SK-N-SH (cell line): ENCODE measurements around the gene FABP7. TPM values are rescaled to one million over a fixed set of nuclear protein-coding genes. Genes with fewer than 3 reads are reported as not detected.

ENCODE experiments used
- CTCF ChIA-PET: fragments of 300-600, 350-600 bp; formaldehyde crosslinking; extraction: SDS; loops from one replicate; lab custom pipeline; 2021; lab: Yijun Ruan, JAX
- POLR2A ChIA-PET: fragments of 350-600 bp; sonication (Branson Sonifier 250); formaldehyde crosslinking; extraction: SDS; loops from one replicate; lab custom pipeline; 2020; ENCODE audit warnings: antibody characterized with exemption, inconsistent platforms; lab: Yijun Ruan, JAX
- DNase-seq: peaks from one replicate; pipeline ENCODE4 v3.0.0; 2012
- H2AFZ ChIP-seq: fragments of 200-600 bp; sonication (generic); 2 replicates; pipeline ENCODE4 v1.8.1; 2016; ENCODE audit warnings: antibody characterized with exemption, mild to moderate bottlenecking, low read depth
- H3F3A ChIP-seq: fragments of 200-600 bp; sonication (generic); replicated peaks from 2 replicates; pipeline ENCODE3; 2016; ENCODE audit warnings: antibody characterized with exemption, mild to moderate bottlenecking; ENCODE audit not compliant: insufficient read depth
- H3K27ac ChIP-seq, 2 experiments: fragments of 200-500 bp in 1 of 2; fragments of 200-600 bp in 1 of 2; sonication (Bioruptor generic) in 1 of 2; sonication (generic), shearing (Covaris generic) in 1 of 2; 2 replicates each; pipeline versions ENCODE4 v1.5.1 to v1.6.1; 2014 to 2016; ENCODE audit warnings: low read depth in 2 of 2, inconsistent platforms in 1 of 2, low read length in 1 of 2, mild to moderate bottlenecking in 1 of 2, mixed read lengths in 1 of 2
- H3K27me3 ChIP-seq: fragments of 200-600 bp; sonication (generic), shearing (Covaris generic); 2 replicates; pipeline ENCODE4 v1.6.1; 2016; ENCODE audit warnings: mixed run types; ENCODE audit not compliant: insufficient read depth
- H3K36me3 ChIP-seq, 2 experiments: fragments of 200-500 bp in 1 of 2; fragments of 200-600 bp in 1 of 2; sonication (Bioruptor generic) in 1 of 2; sonication (generic) in 1 of 2; replicated peaks in 1 of 2; 2 replicates each; pipeline versions ENCODE3 to v1.5.1; 2014 to 2016; ENCODE audit warnings: low read length in 1 of 2, mild to moderate bottlenecking in 1 of 2; ENCODE audit not compliant: insufficient read depth in 2 of 2, control insufficient read depth in 1 of 2
- H3K4me1 ChIP-seq, 2 experiments: fragments of 200-500 bp in 1 of 2; fragments of 200-600 bp in 1 of 2; sonication (Bioruptor generic) in 1 of 2; sonication (generic), shearing (Covaris generic) in 1 of 2; 2 replicates each; pipeline versions ENCODE4 v1.5.1 to v1.6.1; 2014 to 2016; ENCODE audit warnings: low read depth in 1 of 2, low read length in 1 of 2, mixed run types in 1 of 2; ENCODE audit not compliant: insufficient read depth in 2 of 2, control insufficient read depth in 1 of 2
- H3K4me2 ChIP-seq: fragments of 200-600 bp; sonication (generic), shearing (Covaris generic); 2 replicates; pipeline ENCODE4 v1.6.1; 2017; ENCODE audit warnings: mixed run types
- H3K4me3 ChIP-seq, 2 experiments: fragments of 200-500 bp in 1 of 2; fragments of 200-600 bp in 1 of 2; sonication (Bioruptor generic) in 1 of 2; sonication (generic), shearing (Covaris generic) in 1 of 2; 2 replicates each; pipeline versions ENCODE4 v1.5.1 to v1.8.1; 2014 to 2016; ENCODE audit warnings: low read depth in 2 of 2, inconsistent platforms in 1 of 2, low read length in 1 of 2, mild to moderate bottlenecking in 1 of 2, mixed read lengths in 1 of 2, moderate library complexity in 1 of 2
- H3K79me2 ChIP-seq: fragments of 200-600 bp; sonication (generic); 2 replicates; pipeline ENCODE4 v1.8.1; 2017; ENCODE audit warnings: mild to moderate bottlenecking; ENCODE audit not compliant: insufficient read depth
- H3K9ac ChIP-seq: fragments of 200-600 bp; sonication (generic); 2 replicates; pipeline ENCODE4 v1.6.1; 2017; ENCODE audit warnings: mixed run types
- H3K9me2 ChIP-seq: fragments of 200-600 bp; sonication (generic); 2 replicates; pipeline ENCODE4 v1.6.1; 2017; ENCODE audit warnings: mixed run types
- H3K9me3 ChIP-seq: fragments of 200-600 bp; sonication (generic); 2 replicates; pipeline ENCODE4 v1.6.1; 2017; ENCODE audit warnings: mixed run types, mild to moderate bottlenecking, moderate library complexity
- H4K20me1 ChIP-seq: fragments of 200-600 bp; sonication (generic); 2 replicates; pipeline ENCODE4 v1.6.1; 2017; ENCODE audit warnings: mild to moderate bottlenecking, mixed run types; ENCODE audit not compliant: insufficient read depth
- EP300 ChIP-seq, 2 experiments: IDR thresholded peaks; 2 replicates each; pipeline versions ENCODE4 v1.4.0 to v1.6.1; 2012; ENCODE audit warnings: borderline replicate concordance in 1 of 2, low read depth in 1 of 2, low read length in 1 of 2
- FOXJ3 ChIP-seq: sonication (generic); formaldehyde crosslinking; IDR thresholded peaks from 2 replicates; pipeline ENCODE4 v1.5.1; 2020; ENCODE audit warnings: mild to moderate bottlenecking, missing genetic modification reagents
- FOXM1 ChIP-seq: IDR thresholded peaks from 2 replicates; pipeline ENCODE4 v1.4.0; 2012; ENCODE audit warnings: low read depth, mild to moderate bottlenecking
- GABPA ChIP-seq: IDR thresholded peaks from 2 replicates; pipeline ENCODE4 v1.4.0; 2012; ENCODE audit warnings: low read depth, mild to moderate bottlenecking
- JUND ChIP-seq: IDR thresholded peaks from 2 replicates; pipeline ENCODE4 v1.4.0; 2012
- MXI1 ChIP-seq: IDR thresholded peaks from 2 replicates; pipeline ENCODE4 v1.6.1; 2012; ENCODE audit warnings: mild to moderate bottlenecking, low read depth, low read length, improper control_type of control experiment
- NRF1 ChIP-seq: IDR thresholded peaks from 2 replicates; pipeline ENCODE4 v1.6.1; 2012; ENCODE audit warnings: low read depth, mild to moderate bottlenecking, low read length
- PBX3 ChIP-seq: IDR thresholded peaks from 2 replicates; pipeline ENCODE4; 2012
- POLR2AphosphoS5 ChIP-seq: IDR thresholded peaks from 2 replicates; pipeline ENCODE4 v1.6.1; 2012; ENCODE audit warnings: low read depth, low read length
- RAD21 ChIP-seq: IDR thresholded peaks from 2 replicates; pipeline ENCODE4 v1.6.1; 2012; ENCODE audit warnings: mild to moderate bottlenecking, low read length
- SIN3A ChIP-seq: IDR thresholded peaks from 2 replicates; pipeline ENCODE4 v1.6.1; 2012; ENCODE audit warnings: low read depth, mild to moderate bottlenecking, low read length, moderate library complexity, borderline replicate concordance
- TAF1 ChIP-seq: IDR thresholded peaks from 2 replicates; pipeline ENCODE4 v1.6.1; 2012; ENCODE audit warnings: low read depth, mild to moderate bottlenecking, low read length, moderate library complexity, borderline replicate concordance
- TCF12 ChIP-seq: IDR thresholded peaks from 2 replicates; pipeline ENCODE4 v1.4.0; 2012
- TEAD4 ChIP-seq: IDR thresholded peaks from 2 replicates; pipeline ENCODE4 v1.4.0; 2012; ENCODE audit warnings: mild to moderate bottlenecking, borderline replicate concordance; ENCODE audit not compliant: insufficient read depth
- USF1 ChIP-seq: IDR thresholded peaks from 2 replicates; pipeline ENCODE4 v1.4.0; 2012; ENCODE audit warnings: low read depth, borderline replicate concordance
- YY1 ChIP-seq: IDR thresholded peaks from 2 replicates; pipeline ENCODE4 v1.4.0; 2012; ENCODE audit warnings: low read depth, mild to moderate bottlenecking
- WGBS: methylation state at CpG from one replicate; pipeline ENCODE4 v1.1.6; 2017; ENCODE audit warnings: low lambda C conversion rate; 5-methylcytosine and 5-hydroxymethylcytosine counted together
- polyA plus RNA-seq, 3 experiments: library from polyadenylated mRNA; depleted of rRNA; stranded (reverse); fragments of >200 nt; gene quantifications; 2 replicates each; pipeline ENCODE4 v1.2.3, GENCODE V29; 2012
- TF ChIP-seq, protein P1 (sequence below): fragments of 150-350 bp; IDR thresholded peaks from 2 replicates; pipeline ENCODE4 v1.6.1; 2016; ENCODE audit warnings: mild to moderate bottlenecking, low read depth, low read length
- TF ChIP-seq, protein P2 (sequence below): IDR thresholded peaks from 2 replicates; pipeline ENCODE4 v1.4.0; 2012; ENCODE audit warnings: low read depth, borderline replicate concordance
- TF ChIP-seq, protein P3 (sequence below): fragments of 200-600 bp; sonication (generic); IDR thresholded peaks from 2 replicates; pipeline ENCODE4 v1.6.1; 2017; ENCODE audit warnings: antibody characterized with exemption, mild to moderate bottlenecking, moderate library complexity
- TF ChIP-seq, protein P4 (sequence below): IDR thresholded peaks from 2 replicates; pipeline ENCODE4 v1.6.1; 2012; ENCODE audit warnings: mild to moderate bottlenecking, low read depth, low read length, moderate library complexity

The FABP7 gene
- polyA plus RNA-seq, 1 of the 3 experiments (the other 2 are of a cell fraction) = not detected

- H3K4me3 ChIP-seq = no peak overlapping the region
- no peak overlapping the region for H3K27ac ChIP-seq
- H3K9me2 ChIP-seq = no peaks in the 10 kb centered on the region
- TF ChIP-seq SIN3A (no peak), GABPA (no peak), TEAD4 (no peak), PBX3 (no peak), YY1 (no peak), POLR2AphosphoS5 (no peak), TCF12 (no peak), NRF1 (no peak), FOXJ3 (CRISPR knock-in tag) (no peak), EP300 (IDR thresholded peaks at IDR 0.05; ENCODE audit: borderline replicate concordance in 1 of 2, low read depth in 1 of 2, low read length in 1 of 2) (no peak), USF1 (no peak), FOXM1 (no peak), JUND (no peak), TAF1 (no peak), MXI1 (no peak), RAD21 (no peak)
- TF ChIP-seq, protein P1, sequence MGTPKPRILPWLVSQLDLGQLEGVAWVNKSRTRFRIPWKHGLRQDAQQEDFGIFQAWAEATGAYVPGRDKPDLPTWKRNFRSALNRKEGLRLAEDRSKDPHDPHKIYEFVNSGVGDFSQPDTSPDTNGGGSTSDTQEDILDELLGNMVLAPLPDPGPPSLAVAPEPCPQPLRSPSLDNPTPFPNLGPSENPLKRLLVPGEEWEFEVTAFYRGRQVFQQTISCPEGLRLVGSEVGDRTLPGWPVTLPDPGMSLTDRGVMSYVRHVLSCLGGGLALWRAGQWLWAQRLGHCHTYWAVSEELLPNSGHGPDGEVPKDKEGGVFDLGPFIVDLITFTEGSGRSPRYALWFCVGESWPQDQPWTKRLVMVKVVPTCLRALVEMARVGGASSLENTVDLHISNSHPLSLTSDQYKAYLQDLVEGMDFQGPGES = no peak
- TF ChIP-seq, protein P2, sequence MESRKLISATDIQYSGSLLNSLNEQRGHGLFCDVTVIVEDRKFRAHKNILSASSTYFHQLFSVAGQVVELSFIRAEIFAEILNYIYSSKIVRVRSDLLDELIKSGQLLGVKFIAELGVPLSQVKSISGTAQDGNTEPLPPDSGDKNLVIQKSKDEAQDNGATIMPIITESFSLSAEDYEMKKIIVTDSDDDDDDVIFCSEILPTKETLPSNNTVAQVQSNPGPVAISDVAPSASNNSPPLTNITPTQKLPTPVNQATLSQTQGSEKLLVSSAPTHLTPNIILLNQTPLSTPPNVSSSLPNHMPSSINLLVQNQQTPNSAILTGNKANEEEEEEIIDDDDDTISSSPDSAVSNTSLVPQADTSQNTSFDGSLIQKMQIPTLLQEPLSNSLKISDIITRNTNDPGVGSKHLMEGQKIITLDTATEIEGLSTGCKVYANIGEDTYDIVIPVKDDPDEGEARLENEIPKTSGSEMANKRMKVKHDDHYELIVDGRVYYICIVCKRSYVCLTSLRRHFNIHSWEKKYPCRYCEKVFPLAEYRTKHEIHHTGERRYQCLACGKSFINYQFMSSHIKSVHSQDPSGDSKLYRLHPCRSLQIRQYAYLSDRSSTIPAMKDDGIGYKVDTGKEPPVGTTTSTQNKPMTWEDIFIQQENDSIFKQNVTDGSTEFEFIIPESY = no peak
- TF ChIP-seq, protein P3, sequence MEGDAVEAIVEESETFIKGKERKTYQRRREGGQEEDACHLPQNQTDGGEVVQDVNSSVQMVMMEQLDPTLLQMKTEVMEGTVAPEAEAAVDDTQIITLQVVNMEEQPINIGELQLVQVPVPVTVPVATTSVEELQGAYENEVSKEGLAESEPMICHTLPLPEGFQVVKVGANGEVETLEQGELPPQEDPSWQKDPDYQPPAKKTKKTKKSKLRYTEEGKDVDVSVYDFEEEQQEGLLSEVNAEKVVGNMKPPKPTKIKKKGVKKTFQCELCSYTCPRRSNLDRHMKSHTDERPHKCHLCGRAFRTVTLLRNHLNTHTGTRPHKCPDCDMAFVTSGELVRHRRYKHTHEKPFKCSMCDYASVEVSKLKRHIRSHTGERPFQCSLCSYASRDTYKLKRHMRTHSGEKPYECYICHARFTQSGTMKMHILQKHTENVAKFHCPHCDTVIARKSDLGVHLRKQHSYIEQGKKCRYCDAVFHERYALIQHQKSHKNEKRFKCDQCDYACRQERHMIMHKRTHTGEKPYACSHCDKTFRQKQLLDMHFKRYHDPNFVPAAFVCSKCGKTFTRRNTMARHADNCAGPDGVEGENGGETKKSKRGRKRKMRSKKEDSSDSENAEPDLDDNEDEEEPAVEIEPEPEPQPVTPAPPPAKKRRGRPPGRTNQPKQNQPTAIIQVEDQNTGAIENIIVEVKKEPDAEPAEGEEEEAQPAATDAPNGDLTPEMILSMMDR = no peak
- TF ChIP-seq, protein P4, sequence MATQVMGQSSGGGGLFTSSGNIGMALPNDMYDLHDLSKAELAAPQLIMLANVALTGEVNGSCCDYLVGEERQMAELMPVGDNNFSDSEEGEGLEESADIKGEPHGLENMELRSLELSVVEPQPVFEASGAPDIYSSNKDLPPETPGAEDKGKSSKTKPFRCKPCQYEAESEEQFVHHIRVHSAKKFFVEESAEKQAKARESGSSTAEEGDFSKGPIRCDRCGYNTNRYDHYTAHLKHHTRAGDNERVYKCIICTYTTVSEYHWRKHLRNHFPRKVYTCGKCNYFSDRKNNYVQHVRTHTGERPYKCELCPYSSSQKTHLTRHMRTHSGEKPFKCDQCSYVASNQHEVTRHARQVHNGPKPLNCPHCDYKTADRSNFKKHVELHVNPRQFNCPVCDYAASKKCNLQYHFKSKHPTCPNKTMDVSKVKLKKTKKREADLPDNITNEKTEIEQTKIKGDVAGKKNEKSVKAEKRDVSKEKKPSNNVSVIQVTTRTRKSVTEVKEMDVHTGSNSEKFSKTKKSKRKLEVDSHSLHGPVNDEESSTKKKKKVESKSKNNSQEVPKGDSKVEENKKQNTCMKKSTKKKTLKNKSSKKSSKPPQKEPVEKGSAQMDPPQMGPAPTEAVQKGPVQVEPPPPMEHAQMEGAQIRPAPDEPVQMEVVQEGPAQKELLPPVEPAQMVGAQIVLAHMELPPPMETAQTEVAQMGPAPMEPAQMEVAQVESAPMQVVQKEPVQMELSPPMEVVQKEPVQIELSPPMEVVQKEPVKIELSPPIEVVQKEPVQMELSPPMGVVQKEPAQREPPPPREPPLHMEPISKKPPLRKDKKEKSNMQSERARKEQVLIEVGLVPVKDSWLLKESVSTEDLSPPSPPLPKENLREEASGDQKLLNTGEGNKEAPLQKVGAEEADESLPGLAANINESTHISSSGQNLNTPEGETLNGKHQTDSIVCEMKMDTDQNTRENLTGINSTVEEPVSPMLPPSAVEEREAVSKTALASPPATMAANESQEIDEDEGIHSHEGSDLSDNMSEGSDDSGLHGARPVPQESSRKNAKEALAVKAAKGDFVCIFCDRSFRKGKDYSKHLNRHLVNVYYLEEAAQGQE = no peak
- no peaks in the 10 kb centered on the region; a peak in 1 of 4 replicates for H3K4me1 ChIP-seq
- no peak for DNase-seq
- no peaks in the 10 kb centered on the region for H3F3A ChIP-seq
- H3K79me2 ChIP-seq = no peaks in the 10 kb centered on the region
- H3K9ac ChIP-seq = no peak overlapping the region
- no peaks in the 10 kb centered on the region for H3K9me3 ChIP-seq
- no peaks in the 10 kb centered on the region for H4K20me1 ChIP-seq
- H3K36me3 ChIP-seq = no peaks in the 10 kb centered on the region
- ChIA-PET CTCF (interaction anchor here (1.8 kb wide), 1 partner anchor 10 kb away, joined by 4 read pairs; no protein-coding TSS in a partner anchor), POLR2A (no interaction called here)
- no peak overlapping the region for H3K4me2 ChIP-seq
- no peaks in the 10 kb centered on the region; the same call in 1 of the 2 replicates for H3K27me3 ChIP-seq
- 36% methylated on average over 4 of the region's 4 CpGs for WGBS
- no peak overlapping the region for H2AFZ ChIP-seq
Measured at GRCh38 chr6:122809001-122809400, 29.5 kb downstream of the FABP7 start.
